Heart right ventricle (tissue), 16 donors: Measurements from ENCODE around the gene MYOZ1. TPM values are rescaled to one million over a fixed set of nuclear protein-coding genes. Genes with fewer than 3 reads are reported as not detected.

Experiments used
- ATAC-seq, 8 donors: fragments of 200-7000 bp; cut with Tn5 transposase; one replicate each; pipeline ENCODE4 v1.9.1; 2020; ENCODE audit warnings: mild to moderate bottlenecking in 8 of 8, moderate library complexity in 8 of 8, moderate number of reproducible peaks in 1 of 8
- DNase-seq, 2 donors: peaks; one replicate each; pipeline ENCODE4 v3.0.0-alpha.2; 2020
- H3K27ac ChIP-seq, 10 donors: fragments of 200-600 bp; sonication (generic) in 2 of 10; one replicate each; pipeline versions ENCODE4 v1.5.0 to v1.8.0; 2020 to 2022; ENCODE audit warnings: mild to moderate bottlenecking in 3 of 10
- H3K27me3 ChIP-seq, 7 donors: fragments of 200-600 bp; one replicate each; pipeline ENCODE4 v1.8.0; 2021 to 2022; ENCODE audit warnings: mild to moderate bottlenecking in 2 of 7
- H3K36me3 ChIP-seq, 9 donors: fragments of 200-600 bp; sonication (generic) in 1 of 9; one replicate each; pipeline versions ENCODE4 v1.5.0 to v1.8.0; 2020 to 2022; ENCODE audit warnings: mild to moderate bottlenecking in 2 of 9
- H3K4me1 ChIP-seq, 9 donors: fragments of 200-600 bp; sonication (generic) in 1 of 9; one replicate each; pipeline versions ENCODE4 v1.5.0 to v1.8.0; 2020 to 2022; ENCODE audit warnings: mild to moderate bottlenecking in 4 of 9
- H3K4me3 ChIP-seq, 10 donors: fragments of 200-600 bp; sonication (generic) in 2 of 10; one replicate each; pipeline versions ENCODE4 v1.5.0 to v1.8.0; 2020 to 2022; ENCODE audit warnings: mild to moderate bottlenecking in 7 of 10, moderate library complexity in 2 of 10
- H3K9me3 ChIP-seq, 11 donors: fragments of 200-600 bp in 10 of 11; sonication (generic) in 2 of 11; one replicate each; pipeline versions ENCODE4 v1.5.0 to v1.8.0; 2013 to 2022; ENCODE audit warnings: mild to moderate bottlenecking in 2 of 11, control low read depth in 1 of 11, moderate library complexity in 1 of 11
- CTCF ChIP-seq, 9 donors: fragments of 200-600 bp; sonication (generic) in 2 of 9; IDR thresholded peaks; one replicate each; pipeline versions ENCODE4 v1.5.0 to v1.8.0; 2021 to 2022; ENCODE audit warnings: antibody characterized with exemption in 9 of 9, mild to moderate bottlenecking in 5 of 9, moderate library complexity in 1 of 9
- WGBS, 2 donors: extraction: QIAGEN DNeasy Blood & Tissue Kit; methylation state at CpG; one replicate each; pipeline ENCODE4 v1.1.7; 2013; ENCODE audit warnings: inconsistent platforms in 1 of 2; 5-methylcytosine and 5-hydroxymethylcytosine counted together
- intact Hi-C, 10 donors: fragments of 100-400 bp; cut with DNase I; formaldehyde crosslinking; loops; one replicate each; pipeline versions ENCODE4 v1.11.1 to v1.14.2; 2022
- polyA plus RNA-seq, 2 donors: library from polyadenylated mRNA; stranded (reverse); fragments of 200-250 nt; gene quantifications; one replicate each; pipeline ENCODE4 v1.2.3, GENCODE V29; 2013
- total RNA-seq, 10 donors: library from RNA; stranded (reverse); fragmentation: NEBNext Ultra II Directional in 3 of 10; extraction: Animal tissue kit (Norgen Biotek cat#: 25700) in 3 of 10; gene quantifications; one replicate each; pipeline versions ENCODE4 v1.2.1 to v1.2.4, GENCODE V29; 2021 to 2023
- donor health status: Arrhythmogenic right ventricular cardiomyopathy.
- donor health status: ischemic (EF 13 %, LVEDD 7.1; RV severe dilation, severe dysfunction).
- donor health status: healthy with polysubstance abuse.
- donor health status: DM: no; HTN: yes; CAD: no.
- donor health status: DM: no; HTN: no; CAD: no.
- donor health status: ischemic (EF 25% LVEDD 6.9; RV normal size, moderate dysfunction).
- donor health status: ischemic (EF 25% LVEDD 5.7; RV mildly dilated, moderate dysfunction).
- donor health status: healthy.
- donor health status: DM: yes; HTN: yes; CAD: no.
- donor health status: Ischemic cardiomyopathy.
- donor health status: ischemic (EF 35%, LVEDD 5.7; RV mildly dilated, moderate dysfunction).
- donor health status: nonischemic (EF 11% LVEDD 7.7; RV severe dilation, severe dysfunction).
- donor health status: DM: yes; HTN: yes; CAD: no.
- donor health status: PGD.
- donor health status: ischemic (EF 29% LVEDD 5.4; RV normal size, mild dysfunction).
- donor health status: nonischemic (EF 23%, LVEDD 6.1; RV moderate dilation, normal function).

MYOZ1 gene
- total and polyA plus RNA-seq, 12 donors: 0.41 to 3.4 (median 0.63) TPM

GRCh38 chr10:73609116-73609515 is 32.2 kb downstream of the MYOZ1 start:
- Histone ChIP-seq H3K4me1 (no peaks in the 10 kb centered on the region), H3K9me3 (no peaks in the 10 kb centered on the region), H3K4me3 (no peak overlapping the region), H3K36me3 (peaks cover 0 to 4% (median 0%) of the 10 kb centered on the region in 9 donors), H3K27me3 (no peaks in the 10 kb centered on the region), H3K27ac (no peak overlapping the region)
- intact Hi-C loops: no loop called here
- no peak for ATAC-seq
- TF ChIP-seq CTCF (IDR thresholded peaks at IDR 0.05): no peak
- 85 to 88% methylated on average over 4 of the region's 4 CpGs for WGBS, 2 donors
- no peak for DNase-seq

DNA sequence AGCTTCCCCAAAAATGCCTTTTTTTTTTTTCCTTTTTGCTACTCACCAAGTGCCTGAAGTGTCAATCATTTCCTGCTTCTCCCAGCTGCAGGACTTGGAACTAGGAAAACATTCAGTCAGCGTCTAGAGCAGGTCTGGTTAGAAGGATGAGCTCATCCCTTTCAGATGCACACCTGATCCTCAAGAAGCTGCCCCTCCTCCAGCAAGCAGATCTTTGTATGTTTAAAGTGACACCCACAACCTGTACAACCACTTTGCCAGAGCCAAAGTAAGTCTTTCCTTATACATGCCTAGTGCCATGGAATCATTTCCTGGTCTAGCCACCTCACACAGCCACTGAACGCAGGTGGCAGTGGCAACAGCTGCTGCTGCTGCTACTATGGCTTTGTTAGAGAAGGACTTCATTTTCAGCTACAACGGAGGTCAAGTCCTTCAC is 39.8 kb downstream of the MYOZ1 start:
- Histone ChIP-seq H3K4me3 (no peak overlapping the region), H3K27me3 (no peaks in the 10 kb centered on the region)
- TF ChIP-seq CTCF (IDR thresholded peaks at IDR 0.05): no peak

DNA sequence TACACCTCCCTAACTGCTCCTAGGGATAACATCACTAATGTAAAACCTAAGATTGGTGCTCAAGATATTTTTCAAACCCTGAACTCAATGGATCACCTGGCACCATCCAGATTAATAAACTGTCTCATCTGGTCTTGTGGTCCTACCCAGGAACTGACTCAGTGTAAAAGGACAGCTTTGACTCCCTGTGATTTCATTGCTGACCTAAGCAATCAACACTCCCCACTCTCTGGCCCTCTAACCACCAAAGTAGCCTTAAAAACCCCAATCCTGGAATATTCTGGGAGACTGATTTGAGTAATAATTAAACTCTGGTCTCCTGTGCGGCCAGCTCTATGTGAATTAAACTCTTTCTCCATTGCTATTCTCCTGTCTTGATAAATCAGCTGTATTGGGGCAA is 43.9 kb downstream of the MYOZ1 start:
- no peaks in the 10 kb centered on the region for H3K9me3 ChIP-seq
- no peak overlapping the region for H3K27ac ChIP-seq
- ATAC-seq (no peak), DNase-seq (no peak)
- intact Hi-C loops: no loop called here
- TF ChIP-seq CTCF (IDR thresholded peaks at IDR 0.05): no peak
- H3K36me3 ChIP-seq: no peaks in the 10 kb centered on the region
- peaks cover 0 to 4% (median 0%) of the 10 kb centered on the region in 9 donors for H3K4me1 ChIP-seq
- no peaks in the 10 kb centered on the region for H3K27me3 ChIP-seq
- 98 to 100% methylated on average over 1 of the region's 1 CpG for WGBS, 2 donors
- no peak overlapping the region for H3K4me3 ChIP-seq

More for the DNA sequence above, 39.8 kb downstream of the MYOZ1 start:
- DNase-seq (no peak), ATAC-seq (no peak)
- H3K36me3 ChIP-seq: no peaks in the 10 kb centered on the region
- intact Hi-C loops: loop anchor here in 1 of 10 donors (5.0 kb wide), 1 partner anchor 49 kb away; no protein-coding TSS in a partner anchor
- no peak overlapping the region for H3K27ac ChIP-seq
- H3K9me3 ChIP-seq: no peaks in the 10 kb centered on the region
- 65 to 67% methylated on average over 3 of the region's 3 CpGs for WGBS, 2 donors
- no peaks in the 10 kb centered on the region for H3K4me1 ChIP-seq

DNA sequence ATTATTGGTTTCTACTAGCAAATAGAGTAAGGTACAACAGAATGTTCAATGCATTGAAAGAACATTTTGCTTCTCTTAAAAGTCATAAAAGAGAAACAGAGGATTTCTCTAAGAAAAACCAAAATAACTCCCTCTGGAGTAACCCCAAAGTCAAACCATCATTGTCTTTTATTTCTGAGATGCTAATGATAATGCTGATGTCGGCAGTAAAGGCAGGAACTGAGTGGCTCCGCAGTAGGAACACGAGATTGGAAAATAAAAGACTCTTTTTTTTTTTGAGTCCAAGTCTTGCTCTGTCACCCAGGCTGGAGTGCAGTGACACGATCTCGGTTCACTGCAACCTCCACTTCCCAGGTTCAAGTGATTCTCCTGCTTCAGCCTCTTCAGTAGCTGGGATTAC is 47.5 kb downstream of the MYOZ1 start:
- intact Hi-C loops: loop anchor here in 2 of 10 donors (5.0 kb wide), 1 partner anchor 33 kb away; no protein-coding TSS in a partner anchor

More for the DNA sequence above, 47.5 kb downstream of the MYOZ1 start:
- H3K4me3 ChIP-seq: no peak overlapping the region
- no peak overlapping the region for H3K27ac ChIP-seq
- 83 to 86% methylated on average over 5 of the region's 5 CpGs for WGBS, 2 donors
- DNase-seq: no peak
- TF ChIP-seq CTCF (IDR thresholded peaks at IDR 0.05): no peak
- H3K27me3 ChIP-seq: no peaks in the 10 kb centered on the region
- H3K9me3 ChIP-seq: no peaks in the 10 kb centered on the region
- no peaks in the 10 kb centered on the region for H3K36me3 ChIP-seq
- peaks cover 0 to 39% (median 28%) of the 10 kb centered on the region in 9 donors for H3K4me1 ChIP-seq
- ATAC-seq: no peak
